HG03342 (cell line): ENCODE measurements around the gene CTBP2.
"Not testable (repeated sequence)": the region's sequence is repeated elsewhere in the genome, so short reads cannot be mapped to it uniquely, and the experiment has no call there.

Experiments
- ATAC-seq: cut with Tn5 transposase; IDR thresholded peaks from one replicate; pipeline ENCODE4 v1.9.1; 2021; ENCODE audit warnings: mild to moderate bottlenecking, moderate library complexity; ENCODE audit not compliant: unreplicated experiment

The CTBP2 gene

GRCh38 chr10:125158601-125159485 is 1.5 kb downstream of the CTBP2 start:
- ATAC-seq = no peak

- ATAC-seq = no peak
These were observed 2.1 kb downstream of the CTBP2 start for GRCh38 chr10:125158275-125158600.

DNA sequence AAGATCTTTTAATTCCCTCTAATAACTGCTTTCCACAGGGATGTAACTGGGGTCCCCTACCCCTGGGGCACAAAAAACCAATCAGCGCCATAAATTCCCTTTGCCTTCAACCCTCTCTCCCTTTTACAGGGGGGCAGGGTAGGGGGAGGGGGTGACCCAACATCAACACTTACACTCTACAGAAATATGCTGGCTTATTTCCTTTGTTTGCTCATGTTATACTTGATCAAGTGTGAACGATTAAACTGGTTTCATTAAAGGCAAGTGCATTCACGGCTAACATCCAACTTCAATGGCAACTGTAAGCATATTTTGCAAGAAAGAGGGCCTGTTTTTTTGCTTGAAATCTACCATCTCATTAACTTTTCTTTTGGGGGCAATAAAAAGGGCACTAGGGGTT is 2.9 kb downstream of the CTBP2 start:
- no peak for ATAC-seq

DNA sequence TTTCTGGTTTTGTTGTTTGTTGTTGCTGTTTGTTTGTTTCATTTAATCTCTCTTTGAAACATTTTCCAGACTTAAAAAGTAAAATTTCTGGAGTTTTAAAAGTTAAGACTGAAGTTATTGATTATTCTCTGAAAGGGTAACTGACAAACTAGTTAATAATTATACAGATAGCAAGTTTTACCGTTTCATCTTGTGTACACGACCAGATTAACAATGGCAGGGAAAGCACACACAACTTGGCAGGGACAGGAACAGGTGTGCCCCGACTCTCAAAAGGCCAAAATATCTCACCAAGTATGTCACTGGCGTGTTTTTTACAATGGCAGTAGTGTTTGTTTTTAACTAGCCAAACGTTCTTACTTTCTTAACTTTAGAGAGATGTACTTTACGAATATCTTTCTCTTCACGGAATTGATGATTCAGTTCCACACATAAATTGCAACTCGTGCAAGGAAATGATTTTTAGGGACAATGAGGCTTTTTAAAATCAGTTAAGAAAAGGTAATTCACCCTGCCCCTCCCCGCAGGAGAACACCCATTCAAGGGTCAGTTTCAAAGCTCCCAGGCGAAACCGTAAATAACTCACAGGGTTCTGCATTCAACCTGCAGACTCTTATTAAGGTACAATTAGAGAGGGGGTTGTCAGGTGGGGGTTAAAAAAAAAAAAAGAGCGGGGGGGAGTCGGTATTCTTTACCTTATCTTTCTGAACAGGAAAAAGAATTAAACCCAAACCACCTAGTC is 3.5 kb downstream of the CTBP2 start:
- ATAC-seq = no peak

- no peak for ATAC-seq
These were observed 4.2 kb downstream of the CTBP2 start for GRCh38 chr10:125156196-125156595.

DNA sequence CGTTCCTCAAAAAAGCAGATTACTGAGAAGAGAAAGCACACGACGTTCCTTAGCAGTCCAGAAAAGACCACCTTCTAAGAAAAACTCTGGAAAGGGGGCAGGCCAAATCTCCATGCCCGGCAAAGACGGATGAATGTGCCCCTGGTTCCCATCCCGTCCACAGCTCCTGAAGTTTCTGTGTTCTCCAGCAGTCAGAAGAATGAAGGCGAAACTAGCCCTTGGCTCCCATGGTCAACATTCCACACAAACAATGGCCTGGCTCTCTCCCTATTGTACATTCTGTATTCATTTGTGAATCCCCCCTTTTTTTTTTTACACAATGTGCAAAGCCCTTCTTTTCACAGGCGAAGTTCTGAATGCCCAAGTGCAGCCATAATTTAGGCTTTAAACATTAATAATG is 5.3 kb downstream of the CTBP2 start:
- no peak for ATAC-seq

DNA sequence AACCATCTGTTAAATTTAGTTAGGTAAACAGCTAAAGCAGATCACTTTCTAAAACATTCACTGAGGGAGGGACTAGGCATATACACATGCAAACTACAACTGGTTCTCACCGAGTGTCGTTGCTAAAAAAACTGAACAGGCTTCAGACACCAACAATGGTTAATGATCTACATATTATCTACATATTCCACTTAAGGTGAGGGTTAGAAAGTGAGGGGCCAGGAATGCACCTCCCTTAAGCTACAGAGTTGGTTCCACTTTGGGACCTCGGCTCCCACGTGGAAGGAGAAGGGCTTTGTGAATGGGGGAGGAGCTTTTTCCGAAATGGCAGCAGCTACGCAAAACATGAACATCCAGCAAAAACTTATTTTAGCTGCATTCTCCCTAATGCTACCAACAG is 5.8 kb downstream of the CTBP2 start:
- no peak for ATAC-seq

DNA sequence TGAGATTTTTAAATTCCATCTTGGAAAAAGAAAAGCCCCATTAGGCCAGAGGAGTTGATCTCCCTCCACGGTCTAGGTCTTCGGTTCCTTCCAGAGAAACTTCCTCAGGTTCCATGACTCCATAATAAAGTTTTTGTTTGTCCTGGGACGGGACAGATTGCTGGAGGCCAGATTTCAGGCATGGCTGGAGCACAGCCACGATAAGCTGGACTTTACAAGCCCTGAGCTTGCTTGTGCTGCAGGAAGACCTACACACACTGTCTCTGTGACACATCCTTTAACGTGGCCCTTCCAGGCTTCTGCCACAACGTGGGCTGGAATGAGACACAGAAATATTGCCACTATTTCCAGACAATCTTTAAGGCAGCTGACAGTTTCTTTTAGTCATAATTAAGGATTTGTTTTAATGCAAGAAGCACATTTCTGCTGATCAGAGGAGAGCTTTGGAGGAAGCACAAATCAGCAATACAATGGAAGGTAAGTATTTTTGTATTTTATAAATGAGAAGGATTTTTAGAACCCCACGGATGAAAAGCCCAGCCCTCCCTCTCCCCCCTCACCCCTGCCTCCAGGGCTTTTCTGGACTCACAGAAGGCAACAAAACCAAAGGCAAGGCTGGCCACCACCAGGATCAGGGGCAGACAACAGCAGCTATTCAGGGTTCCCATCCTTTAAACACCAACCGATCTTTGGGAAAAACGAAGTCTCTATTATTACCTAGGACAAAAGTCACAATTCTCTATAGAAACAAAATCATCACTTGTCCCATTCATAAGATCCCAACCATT is 6.5 kb downstream of the CTBP2 start:
- ATAC-seq = no peak

DNA sequence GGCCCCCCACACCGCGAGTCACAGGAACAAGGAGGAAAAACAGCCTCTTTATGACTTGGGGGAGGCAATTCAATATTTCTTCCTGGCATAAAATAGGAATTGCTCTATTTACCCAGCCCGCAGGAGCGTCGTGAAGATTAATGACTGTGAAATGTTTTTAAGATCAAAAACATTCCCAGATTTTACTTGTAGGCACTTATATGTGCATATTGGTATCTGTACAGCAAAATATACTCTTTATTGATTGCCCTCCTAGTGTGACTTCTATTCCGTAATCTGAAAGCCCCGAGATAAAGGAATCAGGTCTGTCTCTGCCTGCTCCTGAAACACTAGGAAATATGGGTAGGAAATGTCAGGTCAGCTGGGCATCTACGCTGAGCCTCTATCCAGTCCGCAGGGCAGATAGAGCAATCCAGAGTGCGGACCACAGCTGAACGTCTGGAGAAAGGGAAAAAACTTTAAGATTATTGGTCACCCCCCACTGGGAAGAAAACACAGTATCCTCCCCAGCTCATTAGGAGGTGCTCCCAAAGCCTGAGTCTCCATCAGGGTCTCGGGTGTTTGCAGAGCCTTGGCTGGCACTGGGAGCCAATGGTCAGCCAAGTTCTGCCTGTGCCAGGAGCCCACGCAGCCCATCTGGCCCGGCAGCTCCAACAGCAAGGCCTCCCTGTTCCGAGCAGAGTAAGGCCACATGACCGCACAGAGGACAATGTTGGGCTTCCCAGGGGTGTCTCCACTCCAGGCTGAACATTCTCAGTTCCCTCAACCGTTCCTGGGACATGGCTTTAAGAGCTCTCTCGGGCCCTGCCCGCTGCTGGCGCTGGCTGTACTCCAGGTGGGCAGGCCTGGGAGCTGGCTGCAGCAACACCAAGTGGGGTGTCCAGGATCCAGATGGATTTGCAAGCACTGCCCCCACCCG is 7.7 kb downstream of the CTBP2 start:
- ATAC-seq = no peak

DNA sequence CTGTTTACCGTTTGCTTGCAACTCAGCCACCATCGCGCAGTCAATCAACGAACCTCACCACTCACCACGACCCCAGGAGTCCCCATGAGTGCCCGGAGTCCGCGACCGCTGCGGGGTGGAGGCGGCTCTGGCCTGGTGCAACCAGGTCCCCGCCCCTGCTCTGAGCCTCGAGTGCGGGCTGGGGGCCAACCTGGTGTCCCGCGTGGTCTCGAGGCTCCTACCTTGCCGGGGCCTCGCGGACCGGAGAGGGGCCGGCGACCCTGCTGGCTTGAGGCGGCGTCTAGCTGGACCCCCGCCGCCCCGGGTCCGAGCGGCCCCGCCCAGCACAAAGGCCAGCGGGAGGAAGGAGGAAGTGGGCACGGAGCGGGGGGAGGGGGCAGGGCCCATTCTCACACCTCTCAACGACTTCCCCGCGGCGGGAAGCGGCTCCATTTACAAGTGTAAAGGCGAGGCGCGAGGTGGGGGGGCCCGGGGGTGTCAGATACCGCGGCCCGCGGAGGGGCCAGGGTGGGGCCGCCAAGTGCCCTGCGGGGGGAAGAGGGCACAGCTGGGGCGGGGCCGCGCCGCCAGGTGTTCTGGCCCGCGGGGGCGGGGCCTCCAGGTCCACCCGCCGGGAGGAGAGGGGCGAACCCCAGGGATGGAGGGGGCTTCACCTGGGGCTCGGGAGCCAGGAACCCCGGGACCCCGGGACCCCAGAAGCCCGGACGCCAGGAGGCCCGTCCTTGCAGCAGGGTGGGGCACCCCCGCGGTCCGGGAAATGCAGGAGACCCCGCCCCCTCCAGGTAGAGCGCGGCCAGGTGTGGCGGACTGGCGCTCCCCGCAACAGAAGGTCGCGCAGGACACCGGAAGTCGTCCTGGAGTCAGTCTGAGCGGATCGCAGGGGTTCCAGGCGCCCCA is 8.6 kb downstream of the CTBP2 start:
- ATAC-seq = no peak

DNA sequence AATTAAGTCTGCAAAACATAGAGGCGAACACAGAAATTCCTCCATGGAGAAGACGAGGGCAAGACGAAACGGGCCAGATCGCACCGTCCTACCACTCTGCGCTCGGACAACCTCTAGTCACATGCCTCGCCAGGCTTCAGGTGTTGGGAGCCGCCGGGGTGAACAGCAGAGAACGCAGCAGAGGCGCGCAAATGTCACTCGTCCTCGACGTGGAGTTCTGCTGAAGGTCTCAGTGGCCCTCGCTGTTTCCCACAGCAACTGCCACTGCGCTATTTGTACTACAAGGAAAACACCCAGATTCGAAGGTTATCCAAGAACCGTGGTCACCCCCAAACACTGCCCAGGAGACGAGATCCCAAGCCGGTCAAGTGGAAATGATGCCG is 9.2 kb downstream of the CTBP2 start:
- no peak for ATAC-seq

- ATAC-seq = not testable (repeated sequence)
These were observed 9.8 kb downstream of the CTBP2 start for GRCh38 chr10:125150376-125151083.

DNA sequence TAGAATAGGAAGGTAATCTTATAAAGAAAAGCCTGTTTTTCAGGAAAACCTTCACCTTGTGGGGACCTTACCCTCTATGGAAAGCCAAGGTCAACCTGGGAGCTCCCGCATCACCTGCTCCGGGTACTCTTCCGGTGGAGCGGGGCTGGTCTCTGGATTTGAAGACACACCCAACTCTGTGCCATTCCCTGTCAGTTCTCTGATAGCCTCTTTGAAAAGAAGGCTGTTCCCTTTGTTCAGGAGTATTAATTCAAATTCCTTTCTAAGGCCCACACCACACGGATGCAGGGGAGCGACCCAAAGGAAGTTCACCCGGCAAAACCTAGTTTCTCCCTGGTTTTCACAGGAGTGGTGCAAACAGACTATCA is 10.7 kb downstream of the CTBP2 start:
- no peak for ATAC-seq

DNA sequence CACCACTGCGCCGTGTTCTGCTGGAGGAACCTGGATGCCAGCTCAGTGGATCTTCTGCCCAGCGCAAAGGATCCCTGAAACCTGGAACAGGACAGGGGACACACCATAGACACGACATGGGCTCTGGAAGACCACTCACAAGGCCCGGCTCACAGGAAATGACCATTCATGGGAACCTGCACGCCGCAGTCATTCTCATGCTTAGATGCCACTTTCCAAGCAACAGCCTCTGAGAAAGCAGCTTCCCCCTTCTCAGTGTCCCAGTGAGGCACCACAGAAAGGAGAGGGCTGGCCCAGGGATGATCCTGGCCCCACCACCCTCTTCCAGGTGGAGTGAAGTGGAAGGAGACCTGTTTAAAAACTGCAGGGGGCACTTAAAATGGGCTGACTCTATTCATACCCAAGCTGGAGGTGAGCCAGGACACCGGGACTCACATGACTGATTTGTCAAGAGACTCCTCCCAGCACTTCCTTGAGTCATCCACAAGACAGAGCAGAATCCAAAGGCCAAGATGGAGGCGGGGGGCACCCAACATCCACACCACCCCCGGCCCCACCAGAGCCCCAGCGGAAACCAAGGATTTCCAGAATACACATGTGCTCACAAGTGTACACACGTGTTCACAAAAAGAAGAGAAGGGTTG is 11.2 kb downstream of the CTBP2 start:
- no peak for ATAC-seq

- no peak for ATAC-seq
These were observed 11.8 kb downstream of the CTBP2 start for GRCh38 chr10:125148528-125148927.

DNA sequence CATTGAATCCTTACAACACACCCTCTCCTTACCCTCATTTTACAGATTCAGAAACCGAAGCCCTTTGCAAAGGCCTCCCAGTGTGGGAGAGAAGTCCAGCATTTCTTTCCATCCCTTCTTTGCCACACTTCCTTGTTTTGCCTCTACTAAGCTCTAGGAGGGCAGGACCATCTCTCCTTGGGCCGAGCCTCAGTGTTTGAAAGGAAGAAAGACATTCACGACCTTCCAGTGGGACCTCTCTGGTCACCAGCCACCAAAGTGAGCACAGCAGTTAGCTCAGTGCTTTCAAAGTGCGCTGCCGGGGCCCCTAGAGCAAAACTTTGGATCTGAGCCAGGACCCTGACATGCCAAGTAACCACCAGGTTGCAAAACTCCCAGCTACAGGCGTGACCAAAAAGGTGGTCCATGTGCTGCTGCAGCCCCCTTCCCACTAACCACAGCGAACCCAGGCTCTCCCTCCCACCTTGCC is 12.4 kb downstream of the CTBP2 start:
- ATAC-seq = no peak

DNA sequence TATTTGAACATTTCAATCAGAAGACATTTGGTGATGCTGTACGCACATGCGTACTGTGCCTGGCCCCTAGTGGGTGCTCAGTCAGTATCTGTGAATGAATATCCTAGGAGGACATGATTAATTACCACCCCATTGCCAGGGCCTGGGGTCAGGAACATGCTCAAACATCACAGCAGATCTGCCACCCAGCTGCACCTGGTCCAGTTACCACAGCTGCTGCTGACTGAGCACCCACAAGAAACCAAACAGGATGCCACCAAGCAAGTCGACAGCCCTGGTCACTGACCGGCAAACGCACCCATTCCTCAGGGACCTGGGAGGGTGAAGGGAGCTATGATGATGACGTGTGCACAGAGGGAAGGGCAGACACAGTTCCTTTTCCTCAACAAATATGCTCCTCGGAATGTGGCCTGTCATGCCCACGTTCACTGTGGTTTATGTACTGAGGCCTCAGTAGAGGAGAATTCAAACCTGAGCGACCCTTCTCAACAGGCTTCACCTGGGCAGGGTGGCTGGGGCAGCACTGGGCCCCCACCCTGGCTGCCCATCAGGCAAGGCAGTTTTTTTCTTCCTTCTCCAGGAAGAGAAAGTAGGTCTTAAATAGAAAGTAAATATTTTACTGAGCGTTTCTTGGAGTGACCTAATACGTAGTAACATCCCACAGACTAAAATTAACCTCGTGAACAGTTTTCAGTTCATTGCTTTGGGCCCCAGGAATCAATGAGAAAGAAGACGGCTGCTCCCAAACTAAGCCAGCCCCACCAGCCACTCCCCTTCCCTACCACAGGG is 13.4 kb downstream of the CTBP2 start:
- no peak for ATAC-seq

- ATAC-seq = no peak
These were observed 14.7 kb downstream of the CTBP2 start for GRCh38 chr10:125145636-125146035.
